GM18526 (cell line): Measurements from ENCODE around the gene USP46.

ENCODE experiments used
- POLR2A ChIP-seq: IDR thresholded peaks from 3 replicates; pipeline ENCODE4 v1.6.1; 2011; ENCODE audit not compliant: insufficient read length; ENCODE audit errors: extremely low read depth

The USP46 gene

DNA sequence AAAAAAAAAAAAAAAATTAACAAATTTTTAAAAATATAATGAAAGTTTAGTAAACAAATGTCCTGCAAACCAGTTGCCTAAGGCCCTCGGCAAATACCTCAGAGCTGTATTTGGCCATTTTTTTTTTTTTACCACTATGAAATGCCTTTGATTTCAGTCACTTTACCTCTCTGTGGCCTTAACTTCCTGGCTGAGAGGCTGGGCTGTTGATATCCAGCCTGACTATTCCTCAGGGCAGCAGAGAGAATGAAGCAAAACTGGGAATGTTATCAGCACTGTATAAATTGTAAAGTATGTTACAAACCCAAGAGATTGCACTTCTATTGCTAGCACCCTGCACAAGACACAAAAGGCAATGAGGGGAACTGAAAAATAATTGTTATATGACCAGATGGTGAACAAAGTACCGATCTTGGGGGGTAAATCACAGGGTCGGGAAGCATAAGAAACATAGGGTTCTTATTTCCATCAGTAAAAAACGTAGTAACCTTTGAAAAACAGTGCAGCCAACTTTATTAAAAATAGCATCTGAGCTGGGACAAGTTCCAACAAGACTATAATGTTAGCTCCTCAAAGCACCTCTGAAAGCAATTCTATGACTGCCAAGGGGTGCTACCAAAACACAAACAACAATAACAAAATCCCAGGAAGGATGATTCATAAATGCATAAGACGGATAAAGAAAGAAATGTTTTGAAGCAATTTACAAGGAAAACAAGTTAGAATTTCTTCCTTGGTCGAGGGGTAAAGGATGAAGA is 18.1 kb downstream of the USP46 start:
- TF ChIP-seq POLR2A: no peak

DNA sequence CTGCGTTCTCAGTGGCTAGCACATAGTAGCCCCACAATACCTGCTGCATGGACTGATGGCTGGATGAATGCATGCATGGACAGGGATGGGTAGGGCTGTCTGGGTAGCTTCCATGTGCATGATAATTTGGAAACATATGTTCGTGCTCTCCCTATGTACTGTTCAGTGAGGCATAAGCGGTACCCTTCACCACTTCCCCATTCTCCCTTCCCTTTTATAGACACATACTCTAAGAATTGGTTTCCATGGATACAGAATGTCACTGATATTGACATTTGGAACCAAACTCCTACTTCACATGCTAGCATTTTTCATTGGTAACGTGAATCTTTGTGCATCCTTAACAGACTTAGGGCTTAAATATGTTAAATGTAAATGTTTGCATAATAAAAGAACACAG is 20.4 kb downstream of the USP46 start:
- no peak for TF ChIP-seq POLR2A

DNA sequence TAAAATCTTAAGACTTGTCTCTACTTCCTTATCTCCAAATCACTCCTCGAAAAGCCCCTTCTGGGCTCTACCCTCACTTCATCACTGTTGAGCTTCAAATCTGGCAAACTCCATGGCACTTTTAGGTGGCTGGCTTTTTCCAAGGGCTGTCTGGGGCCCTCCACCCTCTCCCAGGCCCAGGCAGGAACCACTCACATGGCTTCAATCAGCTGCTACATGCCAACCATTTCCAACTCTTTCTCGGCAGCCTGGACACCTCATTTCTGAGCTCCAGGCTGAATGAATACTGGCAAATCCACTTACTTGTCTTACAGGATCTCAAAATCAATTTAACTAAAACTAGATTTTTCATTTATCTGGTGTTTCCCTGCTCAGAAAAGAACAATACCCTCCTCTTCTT is 22.0 kb downstream of the USP46 start:
- TF ChIP-seq POLR2A: no peak

DNA sequence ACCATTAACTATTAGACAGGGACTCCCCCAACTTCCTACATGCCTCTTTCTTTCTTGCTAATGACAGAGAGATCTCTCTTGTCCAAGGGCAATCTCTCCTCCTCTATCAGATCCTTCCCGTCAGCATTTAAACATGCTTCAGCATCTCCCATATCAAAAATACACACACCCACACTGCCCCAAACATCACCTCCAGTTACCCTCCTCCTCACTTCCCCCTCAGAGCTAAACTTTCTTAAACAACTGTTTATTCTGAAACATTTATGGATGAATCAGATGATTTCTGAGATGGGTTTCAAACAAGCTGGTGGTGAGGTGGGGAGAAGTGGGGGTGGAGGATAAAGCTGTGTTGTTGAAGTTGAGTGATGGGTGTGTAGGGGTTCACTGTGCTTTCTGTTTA is 23.5 kb downstream of the USP46 start:
- no peak for TF ChIP-seq POLR2A

DNA sequence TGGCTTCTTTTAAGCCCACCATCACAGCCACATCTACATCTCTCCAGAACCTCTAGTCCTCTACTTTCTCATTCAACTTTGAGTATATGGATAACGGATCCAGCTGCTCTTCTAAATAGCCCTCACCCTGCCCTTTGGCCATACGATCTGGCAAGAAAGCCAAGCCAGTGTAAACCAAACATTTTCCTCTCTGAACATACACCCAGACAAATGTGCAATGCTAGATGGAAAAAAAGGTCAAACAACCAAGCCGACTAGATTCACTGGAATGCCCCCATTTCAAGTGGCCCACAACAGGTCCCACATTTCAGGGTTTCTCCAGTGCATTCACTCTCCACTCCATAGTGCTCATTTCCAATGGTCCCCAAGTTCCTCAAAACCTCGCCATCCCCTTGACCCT is 24.0 kb downstream of the USP46 start:
- TF ChIP-seq POLR2A: no peak

DNA sequence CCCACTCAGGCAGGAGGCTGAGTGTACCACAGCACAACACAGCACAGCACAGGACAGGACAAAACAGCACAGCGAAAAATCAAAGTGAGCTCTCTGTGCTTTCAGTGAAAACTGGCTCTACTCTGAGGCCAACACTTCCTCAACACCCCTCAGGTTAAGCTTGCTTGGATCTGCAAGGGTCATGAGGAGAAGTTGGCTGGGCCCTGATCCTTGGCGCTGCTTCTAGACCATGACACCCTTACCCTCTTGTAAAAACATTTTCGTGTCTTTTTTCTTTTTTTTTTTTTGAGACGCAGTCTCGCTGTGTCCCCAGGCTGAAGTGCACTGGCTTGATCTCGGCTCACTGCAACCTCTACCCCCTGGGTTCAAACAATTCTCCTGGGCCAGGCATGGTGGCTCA is 25.3 kb downstream of the USP46 start:
- TF ChIP-seq POLR2A: no peak

DNA sequence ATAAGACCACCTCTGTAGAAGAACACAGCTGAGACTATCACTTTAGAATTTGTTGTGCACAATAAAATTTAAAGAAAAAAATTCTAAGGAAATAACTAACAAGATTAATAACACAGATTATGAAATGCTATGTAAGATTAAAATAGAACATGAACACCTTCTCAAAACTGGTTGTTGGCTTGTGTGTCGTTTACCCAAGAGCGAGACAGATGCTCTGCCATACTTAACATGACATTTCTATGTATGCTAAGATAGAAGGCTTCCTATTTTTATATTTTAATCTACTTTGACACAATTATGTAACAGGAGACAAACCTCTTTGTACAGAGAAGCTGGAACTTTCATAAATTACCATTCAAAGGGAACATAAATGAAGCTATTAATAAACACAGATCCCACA is 30.1 kb downstream of the USP46 start:
- TF ChIP-seq POLR2A: no peak

DNA sequence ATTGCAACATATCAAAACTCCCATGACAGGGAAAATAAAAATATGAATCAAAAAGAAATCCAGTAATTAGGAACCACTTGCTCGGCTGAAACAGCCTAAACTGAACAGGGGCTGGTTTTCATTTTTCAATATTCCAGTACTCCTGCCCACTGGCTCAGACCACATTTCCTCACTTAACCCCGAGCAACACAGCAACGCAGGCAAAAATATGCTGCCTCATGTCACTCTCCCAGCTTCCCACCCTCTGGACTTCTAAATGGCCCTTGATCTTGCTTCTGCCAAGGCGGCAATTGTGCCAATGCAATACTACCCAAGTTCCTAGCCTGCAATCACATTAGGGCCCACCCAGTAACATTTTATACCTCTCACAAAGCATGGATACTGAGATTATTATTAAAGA is 30.6 kb downstream of the USP46 start:
- TF ChIP-seq POLR2A: no peak

DNA sequence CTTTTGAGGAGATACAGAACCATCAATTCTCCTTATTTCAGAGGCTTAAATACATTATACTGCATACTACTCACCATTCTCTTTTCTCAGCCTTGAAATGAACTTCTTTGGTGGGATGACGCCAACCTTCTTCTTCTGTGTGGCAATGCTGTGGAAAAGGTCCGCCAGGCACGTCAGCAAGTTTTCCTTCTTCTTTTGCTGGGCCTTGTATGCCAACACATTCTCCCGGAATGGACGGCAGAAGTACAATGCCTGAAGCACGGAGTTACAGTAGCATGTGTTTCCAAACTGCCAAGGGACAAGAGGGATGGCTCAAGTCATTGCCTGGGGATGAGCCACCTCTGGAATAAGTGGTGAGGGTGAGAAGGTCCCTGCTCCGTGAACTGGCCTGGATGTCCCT is 31.2 kb downstream of the USP46 start:
- TF ChIP-seq POLR2A: no peak

DNA sequence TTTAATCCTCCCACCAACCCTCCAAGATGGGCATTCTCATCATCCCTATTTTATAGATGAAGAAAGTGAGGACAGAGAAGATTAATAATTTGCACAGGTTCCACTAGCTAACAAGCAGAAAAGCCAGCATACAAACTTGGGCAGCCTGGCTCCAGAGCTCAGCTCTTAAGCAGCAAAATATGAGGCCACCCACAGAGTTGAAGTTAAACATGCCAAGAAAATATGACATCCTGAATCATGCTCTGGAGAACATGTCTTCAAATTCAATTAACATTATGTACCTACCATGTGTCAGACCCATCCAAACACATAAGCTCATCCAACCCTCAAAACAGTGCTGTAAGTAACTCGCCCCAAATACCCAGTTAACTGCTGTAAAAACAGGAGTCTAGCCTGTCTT is 33.9 kb downstream of the USP46 start:
- TF ChIP-seq POLR2A: no peak

DNA sequence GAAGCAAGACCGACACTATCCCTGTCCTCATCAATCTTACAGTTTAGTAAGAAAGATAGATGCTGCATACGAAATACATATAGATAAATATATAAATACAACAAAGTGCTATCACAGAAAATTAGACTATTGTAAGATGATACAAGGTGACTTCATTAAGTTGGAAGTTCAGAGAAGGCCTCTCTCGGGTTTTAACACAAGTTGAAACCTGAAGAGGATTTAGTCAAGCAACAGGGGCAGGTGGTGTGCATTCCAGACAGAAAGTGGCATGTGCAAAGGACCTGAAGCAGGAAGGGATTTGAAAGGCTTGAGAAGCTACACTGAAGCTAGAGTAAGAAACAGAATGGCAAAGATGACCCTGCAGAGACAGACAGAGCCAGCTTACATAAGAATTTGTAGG is 36.5 kb downstream of the USP46 start:
- TF ChIP-seq POLR2A: no peak

DNA sequence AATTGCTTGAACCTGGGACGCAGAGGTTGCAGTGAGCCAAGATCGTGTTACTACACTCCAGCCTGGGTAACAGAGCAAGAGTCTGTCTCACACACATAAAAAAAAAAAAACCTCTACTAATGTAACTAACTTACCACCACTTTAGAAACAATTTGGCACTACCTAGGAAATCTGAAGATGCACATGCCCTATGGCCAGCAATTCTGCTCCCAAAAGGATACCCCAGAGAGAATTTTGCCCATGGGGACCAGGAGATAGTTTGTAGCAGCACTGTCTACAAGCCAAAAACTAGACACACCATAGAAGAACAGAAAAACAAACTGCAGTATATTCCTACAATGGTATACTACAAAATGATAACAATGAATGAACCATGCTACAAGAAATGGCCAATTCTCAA is 37.5 kb downstream of the USP46 start:
- no peak for TF ChIP-seq POLR2A

DNA sequence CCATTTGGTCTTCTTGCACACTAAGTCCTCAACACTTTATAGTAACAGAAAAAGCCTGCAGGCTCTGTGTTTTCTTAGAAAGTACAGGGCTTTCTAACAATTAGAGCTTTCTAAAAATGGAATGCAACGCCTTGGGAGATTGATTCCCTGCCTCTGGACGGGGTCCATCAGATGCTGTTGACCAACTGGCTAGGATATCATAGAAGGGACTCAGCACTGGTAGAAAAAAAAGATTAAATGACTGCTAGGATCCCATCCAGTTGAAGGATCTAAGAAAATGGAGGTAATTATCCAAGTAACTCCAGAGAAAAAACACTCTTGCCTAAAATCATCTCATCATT is 39.5 kb downstream of the USP46 start:
- TF ChIP-seq POLR2A: no peak

DNA sequence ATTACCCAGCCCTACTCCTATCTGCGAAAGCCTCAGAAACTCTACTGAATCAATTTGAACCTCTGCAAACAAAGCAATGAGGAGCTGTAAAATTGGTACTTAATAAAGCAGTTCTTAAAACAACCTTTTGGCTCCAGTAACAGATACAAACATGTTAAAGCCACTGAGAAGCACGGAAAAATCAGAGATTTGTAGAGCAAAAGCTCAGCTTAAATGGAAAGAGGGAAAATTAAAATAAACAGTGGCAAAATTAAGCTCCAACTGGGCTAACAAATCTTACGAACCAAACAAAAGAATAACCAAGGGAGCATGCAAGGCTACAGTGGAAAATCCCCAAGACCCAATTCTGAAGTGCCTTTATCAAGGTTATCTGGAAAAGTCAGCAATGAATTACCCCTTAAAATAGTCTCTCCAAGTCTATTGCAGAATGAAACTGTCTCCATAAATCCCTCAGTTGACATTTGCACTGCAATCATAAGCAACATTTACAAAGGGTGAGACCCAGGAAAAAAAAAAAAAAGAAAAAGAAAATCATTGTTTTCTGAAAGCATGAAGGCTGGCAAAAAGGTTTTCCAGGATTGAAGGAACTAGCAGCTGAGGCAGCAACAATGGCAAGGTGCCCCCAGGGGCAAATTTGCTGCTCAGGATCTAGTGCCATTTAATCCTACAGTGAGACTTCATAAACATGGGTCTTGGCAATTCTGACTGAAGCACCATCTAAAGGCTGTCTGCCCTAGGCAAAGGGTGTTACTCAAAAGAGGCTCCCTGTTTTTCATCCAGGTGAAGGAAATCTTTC is 40.1 kb downstream of the USP46 start:
- TF ChIP-seq POLR2A: no peak

DNA sequence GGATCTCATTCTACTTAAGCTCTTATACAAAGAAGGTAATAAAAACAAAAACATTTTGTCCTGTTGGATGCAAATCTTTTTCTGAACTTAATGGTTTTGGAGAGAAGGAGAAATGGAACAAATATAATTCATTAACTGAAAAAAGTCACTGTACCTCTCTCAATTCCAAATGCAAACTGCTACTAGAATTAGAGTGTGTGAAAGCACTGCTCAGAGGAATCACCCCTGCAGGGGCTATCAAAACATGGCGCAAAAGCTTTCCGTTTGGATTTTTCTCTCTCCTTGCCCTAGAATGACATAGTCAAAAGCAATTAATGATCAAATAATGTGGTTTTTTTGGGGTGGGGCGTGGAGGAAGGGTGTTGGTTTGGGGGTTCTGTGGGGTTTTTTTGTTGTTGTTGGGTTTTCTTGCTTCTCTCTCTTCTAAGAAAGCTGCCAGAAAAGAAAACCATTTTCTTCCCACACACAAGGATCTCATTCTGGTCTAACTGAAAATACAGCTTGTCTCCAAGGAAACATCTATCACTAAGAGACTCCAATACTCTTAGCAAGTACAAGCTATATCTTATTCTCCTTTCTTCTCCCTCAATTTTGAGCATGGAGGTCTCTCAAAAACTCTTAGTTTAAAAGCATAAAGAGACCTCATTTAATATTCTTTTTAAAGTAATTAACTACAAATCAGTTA is 41.6 kb downstream of the USP46 start:
- TF ChIP-seq POLR2A: no peak

DNA sequence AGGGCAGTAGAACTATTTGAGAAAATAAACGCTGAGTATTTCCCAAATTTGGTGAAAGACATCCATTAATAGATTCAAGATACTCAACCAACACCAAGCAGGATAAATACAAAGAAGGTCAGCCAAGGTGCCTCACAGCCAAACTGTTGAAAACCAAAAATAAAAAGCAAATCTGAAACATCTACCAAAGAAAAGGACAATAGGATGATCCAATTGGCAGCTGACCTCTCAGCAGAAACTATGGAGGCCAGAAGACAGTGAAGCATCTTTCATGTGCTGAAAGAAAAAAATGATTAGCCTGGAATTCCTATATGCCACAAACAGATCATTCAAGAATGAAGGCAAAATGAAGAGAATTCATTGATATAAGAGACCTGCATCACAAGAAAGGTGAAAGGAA is 44.9 kb downstream of the USP46 start:
- TF ChIP-seq POLR2A: no peak
